DND-41 (cell line): ENCODE results near the gene ACTR2.

Experiments used
- EZH2 ChIP-seq: IDR thresholded peaks from 3 replicates; pipeline ENCODE4 v1.6.1; 2012; ENCODE audit warnings: borderline replicate concordance, low read depth, mild to moderate bottlenecking, moderate library complexity, low read length, inconsistent platforms; ENCODE audit not compliant: severe bottlenecking
- TF ChIP-seq, protein P1 (sequence below): IDR thresholded peaks from 2 replicates; pipeline ENCODE4 v1.5.1; 2012; ENCODE audit warnings: borderline replicate concordance, low read length, moderate library complexity, mild to moderate bottlenecking; ENCODE audit not compliant: poor library complexity, severe bottlenecking; ENCODE audit errors: extremely low read depth

DNA sequence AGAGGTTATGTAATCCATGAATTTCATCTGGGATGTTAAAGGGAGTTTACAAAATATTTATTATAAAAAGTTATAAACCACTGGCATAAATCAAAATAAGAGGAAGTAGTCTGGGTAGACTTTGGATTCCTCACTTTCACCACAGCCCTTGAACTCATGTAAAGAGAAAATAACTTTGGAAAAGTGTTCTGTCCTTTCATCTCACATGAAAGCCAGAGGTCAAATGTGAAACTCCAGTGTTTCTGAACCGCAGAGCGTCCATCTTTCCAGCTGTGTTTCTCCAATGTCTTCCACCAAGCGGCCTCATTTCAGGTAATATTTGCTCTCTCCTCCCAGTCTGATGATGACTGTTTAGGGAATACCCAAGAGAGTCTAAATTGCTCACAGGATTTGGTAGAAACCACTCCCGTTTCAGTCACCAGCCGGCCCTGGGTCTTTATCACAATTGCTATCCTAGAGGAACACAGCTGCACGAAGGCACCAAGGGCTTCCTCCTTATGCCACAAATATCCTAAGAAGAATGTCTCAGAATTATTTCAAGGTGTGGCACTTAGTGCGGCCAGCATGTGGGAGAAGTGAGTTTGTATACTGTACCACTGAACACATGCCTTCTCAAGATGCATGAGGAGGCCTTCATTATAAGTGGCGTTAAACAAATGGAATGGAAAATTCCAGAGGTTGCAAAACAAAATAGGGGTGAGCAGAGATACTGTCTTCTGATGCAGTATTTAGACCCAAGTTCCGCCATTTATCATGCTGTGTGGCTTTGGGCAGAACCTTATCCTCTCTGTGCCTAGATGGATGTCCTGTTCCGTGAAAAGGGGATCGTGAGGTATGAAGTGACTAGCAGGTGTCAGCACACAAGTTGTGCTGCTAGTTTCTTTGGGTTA is 63.8 kb downstream of the ACTR2 start:
- TF ChIP-seq, protein P1, sequence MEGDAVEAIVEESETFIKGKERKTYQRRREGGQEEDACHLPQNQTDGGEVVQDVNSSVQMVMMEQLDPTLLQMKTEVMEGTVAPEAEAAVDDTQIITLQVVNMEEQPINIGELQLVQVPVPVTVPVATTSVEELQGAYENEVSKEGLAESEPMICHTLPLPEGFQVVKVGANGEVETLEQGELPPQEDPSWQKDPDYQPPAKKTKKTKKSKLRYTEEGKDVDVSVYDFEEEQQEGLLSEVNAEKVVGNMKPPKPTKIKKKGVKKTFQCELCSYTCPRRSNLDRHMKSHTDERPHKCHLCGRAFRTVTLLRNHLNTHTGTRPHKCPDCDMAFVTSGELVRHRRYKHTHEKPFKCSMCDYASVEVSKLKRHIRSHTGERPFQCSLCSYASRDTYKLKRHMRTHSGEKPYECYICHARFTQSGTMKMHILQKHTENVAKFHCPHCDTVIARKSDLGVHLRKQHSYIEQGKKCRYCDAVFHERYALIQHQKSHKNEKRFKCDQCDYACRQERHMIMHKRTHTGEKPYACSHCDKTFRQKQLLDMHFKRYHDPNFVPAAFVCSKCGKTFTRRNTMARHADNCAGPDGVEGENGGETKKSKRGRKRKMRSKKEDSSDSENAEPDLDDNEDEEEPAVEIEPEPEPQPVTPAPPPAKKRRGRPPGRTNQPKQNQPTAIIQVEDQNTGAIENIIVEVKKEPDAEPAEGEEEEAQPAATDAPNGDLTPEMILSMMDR, result no peak
- no peak for TF ChIP-seq EZH2
